ENCODE measurements around the gene IGFL2.

DNA sequence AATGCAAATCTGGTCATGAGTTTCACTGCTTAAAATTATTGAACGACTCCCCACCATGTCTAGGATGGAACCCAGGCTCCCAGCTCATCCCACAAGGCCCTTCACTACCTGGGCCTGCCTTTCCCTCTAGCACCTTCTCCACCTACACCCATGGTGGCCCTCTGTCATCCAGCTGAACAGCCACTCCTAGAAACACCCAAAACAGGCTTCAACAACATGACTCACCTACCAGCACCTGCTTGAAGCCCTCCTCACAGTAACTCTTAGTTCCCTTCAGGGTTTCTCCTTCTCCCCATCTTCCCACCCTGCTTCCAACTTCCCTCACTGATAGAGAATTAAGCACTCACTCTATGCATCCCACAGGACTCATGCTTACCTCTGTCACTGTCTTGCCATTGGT is 6.6 kb upstream of the IGFL2 start:
- TF ChIP-seq, protein P1, sequence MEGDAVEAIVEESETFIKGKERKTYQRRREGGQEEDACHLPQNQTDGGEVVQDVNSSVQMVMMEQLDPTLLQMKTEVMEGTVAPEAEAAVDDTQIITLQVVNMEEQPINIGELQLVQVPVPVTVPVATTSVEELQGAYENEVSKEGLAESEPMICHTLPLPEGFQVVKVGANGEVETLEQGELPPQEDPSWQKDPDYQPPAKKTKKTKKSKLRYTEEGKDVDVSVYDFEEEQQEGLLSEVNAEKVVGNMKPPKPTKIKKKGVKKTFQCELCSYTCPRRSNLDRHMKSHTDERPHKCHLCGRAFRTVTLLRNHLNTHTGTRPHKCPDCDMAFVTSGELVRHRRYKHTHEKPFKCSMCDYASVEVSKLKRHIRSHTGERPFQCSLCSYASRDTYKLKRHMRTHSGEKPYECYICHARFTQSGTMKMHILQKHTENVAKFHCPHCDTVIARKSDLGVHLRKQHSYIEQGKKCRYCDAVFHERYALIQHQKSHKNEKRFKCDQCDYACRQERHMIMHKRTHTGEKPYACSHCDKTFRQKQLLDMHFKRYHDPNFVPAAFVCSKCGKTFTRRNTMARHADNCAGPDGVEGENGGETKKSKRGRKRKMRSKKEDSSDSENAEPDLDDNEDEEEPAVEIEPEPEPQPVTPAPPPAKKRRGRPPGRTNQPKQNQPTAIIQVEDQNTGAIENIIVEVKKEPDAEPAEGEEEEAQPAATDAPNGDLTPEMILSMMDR (IDR thresholded peaks at IDR 0.05; ENCODE audit: low read length) = no peak
- no peak for TF ChIP-seq EZH2phosphoT487 (IDR thresholded peaks at IDR 0.05; ENCODE audit: low read length)

Data from MM.1S (cell line).